OCI-LY1 (cell line): ENCODE data around the gene TPRX2.

Experiments used
- H2AFZ ChIP-seq: fragments of 200-600 bp; sonication (generic), shearing (Covaris generic); 2 replicates; pipeline ENCODE4 v1.6.0; 2014; ENCODE audit warnings: antibody characterized with exemption, mild to moderate bottlenecking, low read length
- H3F3A ChIP-seq: fragments of 200-600 bp; sonication (generic), shearing (Covaris generic); 2 replicates; pipeline ENCODE4 v1.6.0; 2014; ENCODE audit warnings: mild to moderate bottlenecking, antibody characterized with exemption, low read length, moderate library complexity; ENCODE audit not compliant: insufficient read depth
- H3K27ac ChIP-seq: fragments of 200-600 bp; sonication (generic); 2 replicates; pipeline ENCODE4 v1.5.1; 2014; ENCODE audit warnings: low read length, mixed run types, mild to moderate bottlenecking, low read depth; ENCODE audit not compliant: poor library complexity, severe bottlenecking
- H3K27me3 ChIP-seq: fragments of 200-600 bp; sonication (generic); 2 replicates; pipeline ENCODE4 v1.6.0; 2014; ENCODE audit warnings: antibody characterized with exemption, mild to moderate bottlenecking, low read length, moderate library complexity; ENCODE audit not compliant: insufficient read depth
- H3K36me3 ChIP-seq: fragments of 200-600 bp; sonication (generic); 2 replicates; pipeline ENCODE4 v1.6.1; 2014; ENCODE audit warnings: mild to moderate bottlenecking, antibody characterized with exemption, low read length, moderate library complexity, mixed read lengths; ENCODE audit not compliant: insufficient read depth
- H3K4me1 ChIP-seq: fragments of 200-600 bp; sonication (generic); 2 replicates; pipeline ENCODE4 v1.5.1; 2014; ENCODE audit warnings: mild to moderate bottlenecking, low read length, moderate library complexity; ENCODE audit not compliant: insufficient read depth, severe bottlenecking
- H3K4me2 ChIP-seq: fragments of 200-600 bp; sonication (generic), shearing (Covaris generic); 2 replicates; pipeline ENCODE4 v1.6.1; 2014; ENCODE audit warnings: low read length
- H3K4me3 ChIP-seq: fragments of 200-600 bp; sonication (generic); 2 replicates; pipeline ENCODE4 v1.5.1; 2014; ENCODE audit warnings: low read length, low read depth, mild to moderate bottlenecking, mixed read lengths; ENCODE audit not compliant: poor library complexity, severe bottlenecking
- H3K79me2 ChIP-seq: fragments of 200-600 bp; shearing (Covaris generic); 2 replicates; pipeline ENCODE4 v1.6.1; 2016; ENCODE audit warnings: mixed run types, low read length, mixed read lengths; ENCODE audit not compliant: insufficient read depth
- H3K9ac ChIP-seq: fragments of 200-600 bp; sonication (generic), shearing (Covaris generic); 2 replicates; pipeline ENCODE4 v1.6.1; 2014; ENCODE audit warnings: mild to moderate bottlenecking, low read length, mixed read lengths
- H3K9me2 ChIP-seq: fragments of 200-600 bp; sonication (generic), shearing (Covaris generic); 2 replicates; pipeline ENCODE4 v1.6.1; 2014; ENCODE audit warnings: low read depth, mild to moderate bottlenecking, low read length, mixed read lengths
- H3K9me3 ChIP-seq: fragments of 200-600 bp; shearing (Covaris generic); 2 replicates; pipeline ENCODE4 v1.6.1; 2014; ENCODE audit warnings: low read length, mixed read lengths
- H4K20me1 ChIP-seq: fragments of 200-600 bp; sonication (generic), shearing (Covaris generic); 2 replicates; pipeline ENCODE4 v1.6.0; 2016; ENCODE audit warnings: mild to moderate bottlenecking, low read length; ENCODE audit not compliant: insufficient read depth
- CTCF ChIP-seq: fragments of 200-600 bp; sonication (generic), shearing (Covaris generic); IDR thresholded peaks from 2 replicates; pipeline ENCODE4 v1.5.1; 2017; ENCODE audit warnings: mild to moderate bottlenecking, antibody characterized with exemption, low read length, moderate library complexity, mixed read lengths
- EZH2 ChIP-seq: fragments of 200-600 bp; sonication (generic), shearing (Covaris generic); IDR thresholded peaks from 2 replicates; pipeline ENCODE4 v1.8.0; 2017; ENCODE audit warnings: borderline replicate concordance, mixed run types, mild to moderate bottlenecking, antibody characterized with exemption, low read length, moderate library complexity, mixed read lengths

The TPRX2 gene

DNA sequence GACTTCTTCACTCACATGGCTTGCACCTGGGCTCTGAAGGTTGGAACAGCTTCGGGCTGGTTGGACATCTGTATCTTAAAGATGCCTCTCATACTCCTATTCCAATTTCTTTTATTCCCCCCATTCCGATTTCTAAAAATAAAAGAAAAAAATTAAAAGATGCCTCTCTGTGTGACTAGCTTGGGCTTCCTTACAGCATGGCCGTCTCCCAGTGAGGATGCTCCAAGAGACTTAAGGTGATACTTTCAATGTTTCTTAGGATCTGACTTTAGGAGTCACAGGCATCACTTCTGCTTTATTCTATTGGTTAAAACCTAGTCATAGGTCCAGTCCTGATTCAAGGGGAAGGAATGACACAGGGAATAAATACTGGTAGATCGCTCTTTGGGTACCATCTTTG lies 37.0 kb downstream of the TPRX2 start:
- H4K20me1 ChIP-seq: no peaks in the 10 kb centered on the region
- H3K9me3 ChIP-seq: peaks cover 3% of the 10 kb centered on the region; the same call in 1 of the 2 replicates
- no peaks in the 10 kb centered on the region for H3F3A ChIP-seq
- H3K4me1 ChIP-seq: no peaks in the 10 kb centered on the region
- H3K4me3 ChIP-seq: no peak overlapping the region
- H3K9ac ChIP-seq: no peak overlapping the region
- no peak overlapping the region for H2AFZ ChIP-seq
- H3K27ac ChIP-seq: no peak overlapping the region
- TF ChIP-seq EZH2: no peak
- TF ChIP-seq CTCF: no peak
- H3K36me3 ChIP-seq: no peaks in the 10 kb centered on the region
- no peaks in the 10 kb centered on the region for H3K9me2 ChIP-seq
- H3K27me3 ChIP-seq: no peaks in the 10 kb centered on the region
- no peak overlapping the region for H3K4me2 ChIP-seq
- no peaks in the 10 kb centered on the region for H3K79me2 ChIP-seq

GRCh38 chr19:47896773-47897172 lies 37.7 kb downstream of the TPRX2 start:
- Histone ChIP-seq H3F3A (no peaks in the 10 kb centered on the region), H2AFZ (no peak overlapping the region), H3K27me3 (no peaks in the 10 kb centered on the region), H3K9me2 (no peaks in the 10 kb centered on the region), H3K4me3 (no peak overlapping the region), H3K4me1 (no peaks in the 10 kb centered on the region), H3K27ac (no peak overlapping the region), H3K36me3 (no peaks in the 10 kb centered on the region), H3K9ac (no peak overlapping the region), H3K9me3 (peaks cover 3% of the 10 kb centered on the region; the same call in 1 of the 2 replicates), H3K79me2 (no peaks in the 10 kb centered on the region), H3K4me2 (no peak overlapping the region), H4K20me1 (no peaks in the 10 kb centered on the region)
- no peak for TF ChIP-seq CTCF
- TF ChIP-seq EZH2: no peak

DNA sequence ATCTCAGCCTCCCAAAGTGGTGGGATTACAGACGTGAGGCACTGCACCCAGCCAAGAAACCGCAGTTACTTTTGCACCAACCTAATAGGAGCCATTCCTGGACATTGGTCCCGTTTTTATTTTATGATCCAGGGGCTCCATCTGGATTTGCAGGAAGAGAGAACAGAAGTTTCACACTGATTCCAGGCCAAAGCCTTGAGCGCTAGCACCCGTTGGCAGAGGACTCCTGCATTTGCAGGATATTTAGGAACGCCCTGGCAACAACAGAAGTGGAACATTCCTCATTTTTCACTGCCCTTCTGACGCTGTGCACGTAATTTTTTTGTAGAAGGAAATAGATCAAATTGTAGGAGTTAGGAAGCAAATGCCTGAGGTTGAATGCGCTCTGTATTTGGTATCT lies 38.8 kb downstream of the TPRX2 start:
- no peaks in the 10 kb centered on the region for H3K9me3 ChIP-seq
- H3K36me3 ChIP-seq: no peaks in the 10 kb centered on the region
- H3K4me2 ChIP-seq: no peak overlapping the region
- H3K79me2 ChIP-seq: no peaks in the 10 kb centered on the region
- no peaks in the 10 kb centered on the region for H4K20me1 ChIP-seq
- H3F3A ChIP-seq: no peaks in the 10 kb centered on the region
- no peak overlapping the region for H2AFZ ChIP-seq
- H3K4me3 ChIP-seq: no peak overlapping the region
- no peak overlapping the region for H3K27ac ChIP-seq
- TF ChIP-seq CTCF (no peak), EZH2 (no peak)
- no peak overlapping the region for H3K9ac ChIP-seq
- no peaks in the 10 kb centered on the region for H3K4me1 ChIP-seq
- H3K27me3 ChIP-seq: no peaks in the 10 kb centered on the region
- H3K9me2 ChIP-seq: no peaks in the 10 kb centered on the region
